GM20431 (cell line): ENCODE measurements around the gene HINFP.
"Not testable (repeated sequence)": the region's sequence is repeated elsewhere in the genome, so short reads cannot be mapped to it uniquely, and the experiment has no call there.

ENCODE experiments used
- in situ Hi-C: fragments of 300-500 bp; cut with MseI, MboI; formaldehyde crosslinking; loops from one replicate; pipeline ENCODE4 v1.15.0; 2020; ENCODE audit warnings: low sequenced_read_pairs; ENCODE audit not compliant: unreplicated experiment

HINFP gene

GRCh38 chr11:119115484-119116234 is 5.7 kb upstream of the HINFP start:
- in situ Hi-C loops, result no loop called here

DNA sequence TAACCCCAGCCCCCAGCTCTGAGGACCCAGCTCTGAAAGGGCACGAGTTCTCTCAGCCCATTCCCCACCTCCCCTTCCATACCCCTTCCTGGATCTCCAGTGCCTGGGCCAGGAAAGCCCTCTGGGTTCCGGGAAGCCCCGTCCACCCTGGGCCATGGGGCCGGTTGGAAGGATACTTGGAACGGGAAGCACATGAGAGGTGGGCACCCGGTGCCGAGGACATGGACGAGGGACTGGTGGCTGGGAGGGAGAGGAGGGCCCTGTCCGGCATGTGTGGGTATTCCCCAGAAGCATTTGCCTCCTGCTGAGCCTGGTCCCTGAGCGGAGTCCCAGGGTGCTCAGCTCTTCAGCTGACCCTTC is 5.2 kb upstream of the HINFP start:
- in situ Hi-C loops, result no loop called here

DNA sequence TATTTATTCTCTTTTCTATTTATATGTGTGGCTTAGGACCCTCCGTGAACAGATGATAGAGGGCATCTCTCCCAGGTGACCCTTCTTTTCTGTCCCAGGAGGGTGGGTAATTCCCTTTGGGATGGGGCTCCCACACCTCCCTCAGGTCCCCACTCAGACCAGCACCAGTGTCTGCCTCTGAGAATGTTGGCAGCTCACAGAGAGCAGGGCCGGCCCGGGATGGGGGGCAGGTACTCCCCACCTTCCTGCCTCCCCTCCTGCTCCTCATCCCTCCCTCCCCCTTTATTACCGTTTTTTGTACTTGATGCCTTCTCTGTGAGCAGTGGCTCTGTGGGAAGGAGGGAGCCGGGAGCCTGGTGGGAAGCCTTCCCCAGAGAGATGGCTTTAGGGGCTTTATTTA is 4.8 kb upstream of the HINFP start:
- in situ Hi-C loops, result no loop called here

DNA sequence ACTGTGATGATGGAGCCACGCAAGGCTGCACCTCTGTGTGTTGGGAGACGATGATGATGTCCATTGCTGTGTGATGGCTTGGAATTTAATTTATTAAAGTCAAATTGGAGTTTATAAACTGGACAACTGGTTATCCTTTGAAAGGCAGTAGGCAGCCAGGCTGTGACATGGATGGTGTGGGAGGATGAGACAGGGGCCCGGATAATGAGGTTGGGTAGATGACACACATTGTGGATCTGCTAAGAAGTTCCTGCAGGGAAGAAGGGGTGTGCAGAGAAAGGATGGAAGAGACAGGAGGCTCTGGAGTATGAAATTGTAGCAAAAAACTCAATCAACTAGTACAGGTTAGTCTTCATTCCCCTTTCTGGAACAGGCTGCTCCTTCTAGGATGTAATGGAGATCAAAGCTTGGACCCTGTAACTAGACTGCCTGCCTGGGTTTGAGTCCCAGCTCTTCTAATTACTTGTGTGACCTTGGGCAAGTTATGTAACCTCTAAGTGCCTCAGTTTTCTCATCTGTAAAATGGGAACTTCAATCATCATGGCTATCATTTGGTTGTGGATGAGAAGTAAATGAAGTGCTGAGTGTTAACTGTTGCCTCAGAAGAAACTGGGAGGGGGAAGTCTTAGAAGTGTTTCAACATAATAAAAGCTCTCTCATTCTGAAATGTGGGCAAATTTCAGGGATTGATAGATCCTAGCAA is 4.2 kb upstream of the HINFP start:
- in situ Hi-C loops, result no loop called here

DNA sequence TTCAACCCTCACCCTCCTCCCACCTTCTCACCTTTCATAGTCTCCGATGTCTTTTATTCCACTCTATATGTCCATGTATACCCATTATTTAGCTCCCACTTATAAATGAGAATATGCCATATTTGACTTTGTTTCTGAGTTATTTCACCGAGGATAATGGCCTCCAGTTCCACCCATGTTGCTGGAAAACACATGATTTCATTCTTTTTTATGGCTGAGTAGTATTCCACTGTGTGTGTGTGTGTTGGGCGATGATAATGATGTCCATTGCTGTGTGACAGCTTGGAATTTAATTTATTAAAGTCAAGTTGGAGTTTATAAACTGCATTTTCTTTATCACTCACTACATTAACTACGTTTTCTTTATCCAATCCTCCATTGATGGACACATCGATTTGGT is 3.2 kb upstream of the HINFP start:
- in situ Hi-C loops, result no loop called here

DNA sequence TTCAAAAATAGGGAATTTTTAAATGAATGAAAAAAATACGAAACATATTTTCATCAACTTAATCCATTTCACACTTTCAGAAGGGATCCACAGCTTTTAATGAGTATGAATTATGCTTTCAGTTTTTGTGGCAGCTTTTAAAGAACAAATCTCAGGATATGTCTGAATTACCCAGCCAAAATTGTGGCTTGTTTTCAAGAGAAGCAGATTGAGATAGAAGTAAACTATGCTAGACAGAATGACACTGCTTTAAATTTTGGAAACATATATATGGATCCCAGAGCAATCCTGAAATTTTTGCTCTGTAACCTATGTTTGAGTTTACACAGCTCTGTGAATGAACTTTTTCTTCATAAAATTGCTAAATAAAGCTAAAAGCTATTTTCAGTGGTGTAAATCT is 2.4 kb upstream of the HINFP start:
- in situ Hi-C loops, result no loop called here

- in situ Hi-C loops, result no loop called here
These were observed 757 bp upstream of the HINFP start for GRCh38 chr11:119120639-119121007.

GRCh38 chr11:119121811-119122124 is 388 bp downstream of the HINFP start:
- in situ Hi-C loops, result no loop called here

- in situ Hi-C loops, result no loop called here
These were observed 4.4 kb downstream of the HINFP start for GRCh38 chr11:119125821-119126220.

DNA sequence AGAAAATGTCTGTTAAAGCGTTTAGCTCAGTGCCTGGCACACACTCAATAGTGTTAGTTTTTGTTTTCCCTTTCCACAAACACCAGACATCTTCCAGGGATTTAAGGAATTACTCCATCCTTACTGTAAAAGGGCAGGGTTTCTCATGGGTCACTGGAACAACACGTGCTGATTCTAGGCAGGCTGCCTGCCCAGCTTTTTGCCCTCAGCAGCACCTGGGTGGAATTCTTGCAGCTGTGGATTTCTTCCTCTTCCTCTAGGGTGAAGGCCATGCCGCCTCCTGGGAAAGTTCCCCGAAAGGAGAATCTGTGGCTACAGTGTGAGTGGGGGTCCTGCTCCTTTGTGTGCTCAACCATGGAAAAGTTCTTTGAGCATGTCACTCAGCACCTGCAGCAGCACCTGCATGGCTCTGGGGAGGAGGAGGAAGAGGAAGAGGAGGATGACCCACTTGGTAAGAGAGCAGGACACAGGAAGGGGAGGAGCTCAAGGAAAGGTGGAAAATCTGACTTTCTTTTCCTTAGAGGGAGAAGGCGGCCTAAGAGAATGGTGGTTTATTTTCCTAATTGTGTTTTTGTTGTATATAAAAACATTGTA is 5.4 kb downstream of the HINFP start:
- in situ Hi-C loops, result no loop called here

- in situ Hi-C loops, result no loop called here
These were observed 9.3 kb downstream of the HINFP start for GRCh38 chr11:119130662-119131061.

DNA sequence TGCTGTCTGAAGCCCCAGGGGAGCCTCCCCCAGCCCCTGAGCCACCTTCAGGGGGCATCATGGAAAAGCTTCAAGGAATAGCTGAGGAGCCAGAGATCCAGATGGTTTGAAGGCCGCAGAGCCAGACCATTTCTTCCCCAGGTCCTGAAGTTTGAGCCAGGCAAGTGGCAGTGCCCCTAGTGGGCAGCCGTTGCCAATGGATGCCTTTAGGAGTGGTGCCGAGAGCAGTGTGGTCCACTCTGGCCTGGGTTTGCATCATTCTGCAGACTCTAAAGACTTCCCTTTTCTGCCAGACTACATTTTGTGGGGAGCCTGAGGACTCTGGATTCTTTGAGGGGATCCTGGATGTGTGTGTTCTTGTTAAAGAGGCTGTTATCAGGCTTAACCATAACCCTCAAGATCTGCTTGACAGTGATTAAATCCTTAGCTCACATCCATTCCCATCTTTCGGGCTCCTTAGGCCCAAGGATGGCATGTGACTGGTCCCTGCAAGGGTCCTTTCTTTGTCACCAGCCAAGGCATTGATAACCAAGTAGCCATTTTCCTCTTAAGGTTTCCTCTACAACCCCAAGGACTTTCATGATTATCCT is 13.1 kb downstream of the HINFP start:
- in situ Hi-C loops, result no loop called here

GRCh38 chr11:119139276-119139675 is 17.9 kb downstream of the HINFP start:
- in situ Hi-C loops, result not testable (repeated sequence)

GRCh38 chr11:119144825-119145486 is 23.6 kb downstream of the HINFP start:
- in situ Hi-C loops, result no loop called here

DNA sequence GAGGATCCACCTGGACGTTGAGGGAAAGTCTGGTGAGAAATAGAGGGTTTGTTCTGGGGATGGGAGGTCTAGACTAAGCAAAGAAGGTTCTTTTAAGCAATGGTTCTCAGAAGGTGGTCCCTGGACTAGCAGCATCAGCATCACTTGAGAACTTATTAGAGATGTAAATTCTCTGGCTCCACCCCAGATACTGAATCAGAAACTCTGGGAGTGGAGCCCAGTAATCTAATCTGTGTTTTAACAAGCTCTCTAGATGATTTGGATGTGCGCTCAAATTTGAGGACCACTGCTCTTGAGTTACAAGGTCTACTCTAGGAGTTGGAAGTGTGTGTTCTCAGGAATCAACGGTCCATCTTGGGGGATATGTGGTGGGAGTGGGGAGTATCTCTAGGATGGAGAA is 24.2 kb downstream of the HINFP start:
- in situ Hi-C loops, result no loop called here

- in situ Hi-C loops, result no loop called here
These were observed 26.4 kb downstream of the HINFP start for GRCh38 chr11:119147604-119148333.

DNA sequence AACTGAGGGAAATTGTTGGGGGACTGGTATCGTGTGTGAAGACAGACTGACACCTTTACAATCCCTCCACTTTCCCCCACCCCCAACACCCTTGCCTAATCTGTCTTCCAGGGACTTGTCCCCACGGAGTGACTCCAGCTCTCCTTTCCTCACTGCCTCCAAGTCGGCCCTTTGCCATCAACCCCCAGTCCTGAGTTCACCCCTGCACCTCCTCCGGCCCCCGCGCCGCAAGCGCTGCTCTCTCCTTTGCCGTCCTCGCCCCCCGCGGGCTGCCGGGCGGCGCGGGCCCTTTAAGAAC is 27.3 kb downstream of the HINFP start:
- in situ Hi-C loops, result no loop called here

DNA sequence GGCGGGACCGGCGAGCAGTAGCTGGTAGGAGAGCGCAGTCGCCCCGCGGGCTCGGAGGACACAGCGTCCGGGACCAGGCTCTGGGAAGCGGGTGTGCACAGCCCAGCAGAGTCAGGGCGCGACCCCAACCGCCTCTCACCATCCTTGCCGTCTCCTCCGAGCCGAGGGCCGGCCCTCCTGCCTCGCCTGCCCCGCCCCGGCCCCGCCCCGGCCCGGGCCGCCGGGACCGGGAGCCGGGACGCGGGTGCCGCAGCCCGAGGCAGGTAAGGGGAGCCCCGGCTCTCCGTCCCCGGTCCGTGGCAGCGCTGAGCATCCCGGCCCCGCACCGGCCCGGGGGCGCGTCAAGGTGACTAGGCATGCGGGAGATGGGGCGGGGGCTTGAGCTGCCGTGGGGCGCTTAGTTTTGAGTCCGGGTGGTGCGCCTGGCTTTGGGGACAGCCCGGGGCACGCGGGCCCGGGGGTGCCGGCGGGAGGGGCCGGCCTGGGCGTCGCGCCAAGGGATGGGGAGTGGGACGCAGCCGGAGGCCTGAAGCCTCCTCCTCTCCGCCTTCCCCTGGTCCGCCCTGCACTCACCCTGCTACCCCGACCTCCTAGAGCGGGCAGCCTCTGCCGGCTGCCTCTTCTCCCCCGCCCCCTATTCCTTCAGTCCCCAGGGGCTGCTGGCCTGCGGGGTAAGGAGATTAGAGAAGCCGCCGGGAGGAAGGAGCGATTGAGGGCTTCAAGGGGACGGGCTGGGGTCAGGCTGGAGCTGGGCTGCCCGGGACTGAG is 27.8 kb downstream of the HINFP start, which contains the start of gene ABCG4:
ABCG4 (plus strand) TSS at position 35 of the 768 bp plus-strand sequence. CDS start 914 bp downstream, outside the sequence.
- in situ Hi-C loops, result no loop called here

DNA sequence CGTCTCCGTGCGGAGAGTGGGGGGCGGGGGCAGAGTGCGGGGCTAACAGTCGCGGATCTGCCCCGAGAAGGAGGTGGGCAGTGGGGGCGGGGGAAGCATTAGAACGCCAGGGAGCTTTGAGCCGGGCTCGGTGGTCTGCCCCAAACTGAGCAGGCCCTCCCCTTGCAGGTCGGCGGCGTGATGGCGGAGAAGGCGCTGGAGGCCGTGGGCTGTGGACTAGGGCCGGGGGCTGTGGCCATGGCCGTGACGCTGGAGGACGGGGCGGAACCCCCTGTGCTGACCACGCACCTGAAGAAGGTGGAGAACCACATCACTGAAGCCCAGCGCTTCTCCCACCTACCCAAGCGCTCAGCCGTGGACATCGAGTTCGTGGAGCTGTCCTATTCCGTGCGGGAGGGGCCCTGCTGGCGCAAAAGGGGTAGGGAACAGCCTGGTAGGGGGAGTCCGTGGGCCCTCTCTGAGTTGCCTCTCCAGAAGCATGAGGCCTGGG is 28.5 kb downstream of the HINFP start:
- in situ Hi-C loops, result no loop called here
